Measurements from ENCODE around the gene MUL1. TPM values are rescaled to one million over a fixed set of nuclear protein-coding genes. Genes with fewer than 3 reads are reported as not detected.
A peak's percentile ranks its signal among the peaks of the same experiment; 100 is the strongest.

Gene MUL1
- total and polyA plus RNA-seq, 2 of the 4 experiments (the other 2 are of a cell fraction), result 20.7 to 21.1 TPM

DNA sequence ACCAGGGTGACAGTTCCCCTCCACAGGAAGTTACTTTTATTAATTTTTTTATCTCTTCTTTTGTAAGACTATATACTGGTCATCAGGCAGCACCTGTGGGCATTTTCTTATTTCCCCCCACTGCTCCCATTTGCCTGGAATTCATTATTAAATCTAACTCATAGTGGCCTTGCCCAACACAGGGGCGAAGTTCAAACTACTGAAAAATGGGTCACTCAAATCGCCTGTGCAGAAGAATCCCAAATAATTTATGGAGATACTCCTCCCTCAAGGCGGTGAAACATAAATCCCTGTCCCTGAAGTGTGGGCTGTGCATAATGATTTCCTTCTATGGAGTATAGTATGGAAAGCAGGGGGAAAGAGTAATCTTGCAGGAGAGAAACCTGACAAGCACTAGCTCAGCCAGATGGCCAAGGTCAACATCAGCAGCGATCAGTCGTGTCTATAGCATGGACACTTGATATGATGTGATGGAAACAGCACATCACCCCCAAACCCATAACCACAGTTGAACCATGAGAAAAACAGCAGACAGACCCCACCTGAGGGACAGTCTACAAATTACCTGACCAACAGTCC lies 29.8 kb downstream of the MUL1 start (continued):
- no peak for TF ChIP-seq CEBPB (IDR thresholded peaks at IDR 0.05; ENCODE audit: low read depth, low read length)

DNA sequence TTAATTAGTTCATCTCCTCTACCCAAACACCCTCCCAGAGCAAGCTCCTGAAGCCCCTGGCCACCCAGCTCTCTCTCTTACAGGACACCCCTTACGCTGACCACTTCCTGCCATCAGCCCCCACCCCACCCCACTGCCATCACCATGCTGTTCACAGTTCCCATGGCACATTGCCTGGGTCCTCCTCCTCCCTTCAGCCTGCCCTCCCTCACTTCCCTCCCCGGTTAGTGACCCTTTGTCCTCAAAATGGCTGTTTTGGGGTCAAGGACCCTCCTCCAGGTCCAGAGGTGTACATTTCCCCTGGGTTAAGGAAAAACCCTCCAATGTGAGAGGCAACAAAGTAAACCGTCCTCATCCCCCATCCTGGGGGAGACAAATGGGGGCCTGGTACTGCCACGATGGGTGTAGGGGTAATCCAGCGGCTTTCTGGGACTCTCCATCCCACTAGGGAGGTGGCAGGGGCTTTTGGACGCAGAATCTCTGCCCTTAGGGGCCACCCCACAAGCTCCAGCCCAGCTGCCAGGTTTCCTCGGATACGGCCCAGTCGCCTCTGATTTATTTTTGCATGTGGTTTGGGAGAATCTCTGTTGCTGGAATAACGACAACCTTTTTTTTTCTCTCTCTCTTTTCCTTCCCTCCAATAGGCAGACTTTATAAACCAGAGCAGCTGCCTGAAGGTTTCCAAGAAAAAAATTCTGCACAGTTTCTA lies 30.4 kb downstream of the MUL1 start:
- peak overlapping the region; percentile 81 for H3K18ac ChIP-seq (ENCODE audit: low read depth, low read length)
- peaks cover 41% of the 10 kb centered on the region for H3K4me1 ChIP-seq (ENCODE audit: control insufficient read depth, insufficient read depth, low read length)
- H3K9me1 ChIP-seq (ENCODE audit: insufficient read depth, low read length), result peaks cover 39% of the 10 kb centered on the region
- H3K4me2 ChIP-seq (ENCODE audit: low read depth, low read length), result peak overlapping the region; percentile 14; the same call in 1 of the 2 replicates
- peak overlapping the region; percentile 59 for H4K5ac ChIP-seq (ENCODE audit: low read depth, low read length)
- H3K27ac ChIP-seq (ENCODE audit: insufficient read depth, low read length), result peak overlapping the region; percentile 30; the same call in 1 of the 2 replicates
- BruUV-seq (replicated peaks), result no TSS peak
- peak overlapping the region; percentile 45; the same call in 1 of the 2 replicates for H3K23ac ChIP-seq (ENCODE audit: low read depth, low read length)
- peaks cover 12% of the 10 kb centered on the region for H4K20me1 ChIP-seq (ENCODE audit: insufficient read depth, low read length)
- H4K8ac ChIP-seq (ENCODE audit: low read depth in 2 of 2, low read length in 2 of 2), result peak overlapping the region in 1 of 2 experiments; percentile 67; a peak in 2 of 4 replicates
- POLR2A ChIA-PET (ENCODE audit: unreplicated experiment), result no interaction called here
- peaks cover 12 to 55% of the 10 kb centered on the region in 2 experiments for H3K79me1 ChIP-seq (ENCODE audit: low read depth in 1 of 2, low read length in 2 of 2)
- no peak overlapping the region for H3K4me3 ChIP-seq (ENCODE audit: insufficient read depth, low read depth, low read length)
- H2BK20ac ChIP-seq (ENCODE audit: low read depth, low read length), result peak overlapping the region; percentile 67
- H3K4ac ChIP-seq (ENCODE audit: low read depth, low read length), result peak overlapping the region; percentile 87
- H3K27me3 ChIP-seq (ENCODE audit: control insufficient read depth, insufficient read depth, low read length), result no peaks in the 10 kb centered on the region
- H2BK15ac ChIP-seq (ENCODE audit: low read depth, low read length), result peak overlapping the region; percentile 32; the same call in 1 of the 3 replicates
- no peak overlapping the region for H3K56ac ChIP-seq (ENCODE audit: extremely low read depth, insufficient read depth, low read length)
- H2BK5ac ChIP-seq (ENCODE audit: low read depth, low read length, poor library complexity, severe bottlenecking), result peak overlapping the region; percentile 14
- peak overlapping the region; percentile 68 for H2BK120ac ChIP-seq (ENCODE audit: low read depth, low read length)
- peak overlapping the region; percentile 55 for H4K91ac ChIP-seq (ENCODE audit: insufficient read depth, low read depth, low read length)
- in situ Hi-C loops (cut with MboI; ENCODE audit: low sequenced_read_pairs), result no loop called here
- no peak overlapping the region for H3K9ac ChIP-seq (ENCODE audit: low read depth, low read length)
- DNase-seq, result peak; percentile 65
- intact Hi-C loops (cut with micrococcal nuclease), result no loop called here
- no peaks in the 10 kb centered on the region for H3K36me3 ChIP-seq (ENCODE audit: control insufficient read depth, insufficient read depth, low read length)
- peak overlapping the region; percentile 70 for H2AK9ac ChIP-seq (replicated peaks; ENCODE audit: low read depth, low read length, poor library complexity)
- no peaks in the 10 kb centered on the region for H3K9me3 ChIP-seq (ENCODE audit: control insufficient read depth, insufficient read depth, low read length)
- peak; percentile 2; the same call in 1 of the 2 replicates for ATAC-seq (ENCODE audit: low read depth)
- H2AK5ac ChIP-seq (ENCODE audit: low read depth, low read length), result peak overlapping the region; percentile 54; the same call in 1 of the 2 replicates
- dilution Hi-C loops (cut with HindIII; ENCODE audit: low sequenced_read_pairs, unreplicated experiment), result no loop called here
- WGBS, 2 experiments (ENCODE audit: extremely low coverage in 2 of 2, insufficient read length in 1 of 2), result no CpG with 5 or more reads among the region's 10 CpGs
- H2AFZ ChIP-seq (replicated peaks; ENCODE audit: low read length, poor library complexity), result peak overlapping the region; percentile 52
- H3K14ac ChIP-seq (replicated peaks; ENCODE audit: low read depth, low read length), result peak overlapping the region; percentile 53; the same call in 1 of the 2 replicates
- CTCF ChIA-PET, result no interaction called here
- TF ChIP-seq, protein P1, sequence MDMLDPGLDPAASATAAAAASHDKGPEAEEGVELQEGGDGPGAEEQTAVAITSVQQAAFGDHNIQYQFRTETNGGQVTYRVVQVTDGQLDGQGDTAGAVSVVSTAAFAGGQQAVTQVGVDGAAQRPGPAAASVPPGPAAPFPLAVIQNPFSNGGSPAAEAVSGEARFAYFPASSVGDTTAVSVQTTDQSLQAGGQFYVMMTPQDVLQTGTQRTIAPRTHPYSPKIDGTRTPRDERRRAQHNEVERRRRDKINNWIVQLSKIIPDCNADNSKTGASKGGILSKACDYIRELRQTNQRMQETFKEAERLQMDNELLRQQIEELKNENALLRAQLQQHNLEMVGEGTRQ (IDR thresholded peaks at IDR 0.05; ENCODE audit: low read depth, low read length), result no peak
- TF ChIP-seq NFE2L2 (IDR thresholded peaks at IDR 0.05; ENCODE audit: low read depth, low read length), result no peak
- TF ChIP-seq, protein P2, sequence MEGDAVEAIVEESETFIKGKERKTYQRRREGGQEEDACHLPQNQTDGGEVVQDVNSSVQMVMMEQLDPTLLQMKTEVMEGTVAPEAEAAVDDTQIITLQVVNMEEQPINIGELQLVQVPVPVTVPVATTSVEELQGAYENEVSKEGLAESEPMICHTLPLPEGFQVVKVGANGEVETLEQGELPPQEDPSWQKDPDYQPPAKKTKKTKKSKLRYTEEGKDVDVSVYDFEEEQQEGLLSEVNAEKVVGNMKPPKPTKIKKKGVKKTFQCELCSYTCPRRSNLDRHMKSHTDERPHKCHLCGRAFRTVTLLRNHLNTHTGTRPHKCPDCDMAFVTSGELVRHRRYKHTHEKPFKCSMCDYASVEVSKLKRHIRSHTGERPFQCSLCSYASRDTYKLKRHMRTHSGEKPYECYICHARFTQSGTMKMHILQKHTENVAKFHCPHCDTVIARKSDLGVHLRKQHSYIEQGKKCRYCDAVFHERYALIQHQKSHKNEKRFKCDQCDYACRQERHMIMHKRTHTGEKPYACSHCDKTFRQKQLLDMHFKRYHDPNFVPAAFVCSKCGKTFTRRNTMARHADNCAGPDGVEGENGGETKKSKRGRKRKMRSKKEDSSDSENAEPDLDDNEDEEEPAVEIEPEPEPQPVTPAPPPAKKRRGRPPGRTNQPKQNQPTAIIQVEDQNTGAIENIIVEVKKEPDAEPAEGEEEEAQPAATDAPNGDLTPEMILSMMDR (conservative IDR thresholded peaks at IDR 0.05; ENCODE audit: low read depth, low read length), result no peak
- TF ChIP-seq MAZ (IDR thresholded peaks at IDR 0.05; ENCODE audit: borderline replicate concordance, low read depth, low read length), result no peak
- TF ChIP-seq POLR2A (IDR thresholded peaks at IDR 0.05; ENCODE audit: low read depth, low read length), result no peak
- no peak for TF ChIP-seq FOS (IDR thresholded peaks at IDR 0.05; ENCODE audit: low read depth, low read length)
- TF ChIP-seq SMC3 (IDR thresholded peaks at IDR 0.05; ENCODE audit: low read depth, low read length), result no peak
- no peak for TF ChIP-seq CEBPB (IDR thresholded peaks at IDR 0.05; ENCODE audit: low read depth, low read length)
- no peak for TF ChIP-seq BHLHE40 (IDR thresholded peaks at IDR 0.05; ENCODE audit: low read depth, low read length)
- TF ChIP-seq MXI1 (IDR thresholded peaks at IDR 0.05; ENCODE audit: borderline replicate concordance, low read depth, low read length), result no peak
- no peak for TF ChIP-seq RFX5 (IDR thresholded peaks at IDR 0.05; ENCODE audit: low read depth, low read length)
- TF ChIP-seq CHD1 (IDR thresholded peaks at IDR 0.05; ENCODE audit: low read depth, low read length), result no peak
- TF ChIP-seq RAD21 (IDR thresholded peaks at IDR 0.05; ENCODE audit: low read length), result no peak
- TF ChIP-seq MAFK (IDR thresholded peaks at IDR 0.05; ENCODE audit: low read depth, low read length), result no peak

Measured in IMR-90 (cell line).